Testis (tissue), 2 donors: ENCODE data around the gene ATF7.

Source experiments
- POLR2A ChIP-seq: fragments of 450-650 bp; IDR thresholded peaks from one replicate; pipeline ENCODE4 v1.6.1; 2017; ENCODE audit warnings: antibody characterized with exemption, mild to moderate bottlenecking, moderate library complexity
- TF ChIP-seq, protein P1 (sequence below), 3 experiments: fragments of 450-650 bp in 2 of 3; fragments of 200-600 bp in 1 of 3; sonication (generic) in 1 of 3; IDR thresholded peaks; one replicate each; pipeline ENCODE4 v1.5.1; 2016 to 2019; ENCODE audit warnings: antibody characterized with exemption in 3 of 3, mild to moderate bottlenecking in 2 of 3, moderate library complexity in 1 of 3

DNA sequence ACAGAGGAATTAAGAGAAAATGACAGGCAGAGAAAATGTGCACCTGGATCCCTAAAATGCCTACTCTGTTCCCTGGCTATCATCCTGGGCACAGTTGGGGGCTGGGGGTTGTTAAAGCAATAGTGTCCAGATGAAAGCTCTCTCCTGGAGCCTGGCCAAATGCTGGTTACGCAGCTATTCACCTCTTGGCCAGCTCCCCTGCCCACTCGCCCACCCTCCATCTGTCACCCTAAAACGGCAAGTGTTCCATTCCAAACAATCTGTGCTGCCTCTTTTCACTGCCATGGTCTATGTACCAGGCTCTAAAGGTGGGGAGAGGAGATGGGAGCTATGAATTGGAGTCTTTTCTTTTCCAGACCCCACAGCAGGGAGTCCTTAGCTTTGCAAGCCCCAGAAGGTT lies 94.2 kb downstream of the ATF7 start:
- TF ChIP-seq, protein P1, sequence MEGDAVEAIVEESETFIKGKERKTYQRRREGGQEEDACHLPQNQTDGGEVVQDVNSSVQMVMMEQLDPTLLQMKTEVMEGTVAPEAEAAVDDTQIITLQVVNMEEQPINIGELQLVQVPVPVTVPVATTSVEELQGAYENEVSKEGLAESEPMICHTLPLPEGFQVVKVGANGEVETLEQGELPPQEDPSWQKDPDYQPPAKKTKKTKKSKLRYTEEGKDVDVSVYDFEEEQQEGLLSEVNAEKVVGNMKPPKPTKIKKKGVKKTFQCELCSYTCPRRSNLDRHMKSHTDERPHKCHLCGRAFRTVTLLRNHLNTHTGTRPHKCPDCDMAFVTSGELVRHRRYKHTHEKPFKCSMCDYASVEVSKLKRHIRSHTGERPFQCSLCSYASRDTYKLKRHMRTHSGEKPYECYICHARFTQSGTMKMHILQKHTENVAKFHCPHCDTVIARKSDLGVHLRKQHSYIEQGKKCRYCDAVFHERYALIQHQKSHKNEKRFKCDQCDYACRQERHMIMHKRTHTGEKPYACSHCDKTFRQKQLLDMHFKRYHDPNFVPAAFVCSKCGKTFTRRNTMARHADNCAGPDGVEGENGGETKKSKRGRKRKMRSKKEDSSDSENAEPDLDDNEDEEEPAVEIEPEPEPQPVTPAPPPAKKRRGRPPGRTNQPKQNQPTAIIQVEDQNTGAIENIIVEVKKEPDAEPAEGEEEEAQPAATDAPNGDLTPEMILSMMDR (IDR thresholded peaks at IDR 0.05): no peak
- no peak for TF ChIP-seq POLR2A
